Keratinocyte (primary cell): ENCODE results near the gene BABAM2. TPM values are rescaled to one million over a fixed set of nuclear protein-coding genes. Genes with fewer than 3 reads are reported as not detected.

Experiments used
- DNase-seq: peaks from one replicate; pipeline ENCODE4 v3.0.0-alpha.2; 2011; ENCODE audit warnings: low read depth, missing footprints, low spot score
- FAIRE-seq: peaks from 2 replicates; lab custom pipeline; 2011; peaks lifted over from hg19 to GRCh38; lab: Jason Lieb, UNC
- H2AFZ ChIP-seq: 2 replicates; pipeline ENCODE4 v1.6.0; 2012; ENCODE audit warnings: low read length, control low read depth, inconsistent platforms; ENCODE audit not compliant: control insufficient read depth
- H3K27ac ChIP-seq: 2 replicates; pipeline ENCODE4 v1.5.1; 2011; ENCODE audit warnings: low read length; ENCODE audit not compliant: control insufficient read depth, insufficient read depth
- H3K27me3 ChIP-seq: 3 replicates; pipeline ENCODE4 v1.6.0; 2011; ENCODE audit warnings: low read length; ENCODE audit not compliant: control insufficient read depth, insufficient read depth; ENCODE audit errors: extremely low read depth
- H3K36me3 ChIP-seq, 2 experiments: 2 replicates in 1 of 2; 3 replicates in 1 of 2; pipeline ENCODE4 v1.5.1; 2011; ENCODE audit warnings: low read length in 2 of 2, mild to moderate bottlenecking in 1 of 2; ENCODE audit not compliant: control insufficient read depth in 2 of 2, insufficient read depth in 2 of 2; ENCODE audit errors: extremely low read depth in 1 of 2
- H3K4me1 ChIP-seq: 3 replicates; pipeline ENCODE4 v1.5.1; 2011; ENCODE audit warnings: low read length; ENCODE audit not compliant: control insufficient read depth, insufficient read depth; ENCODE audit errors: extremely low read depth
- H3K4me2 ChIP-seq: 3 replicates; pipeline ENCODE4 v1.6.0; 2011; ENCODE audit warnings: low read depth, low read length; ENCODE audit not compliant: control insufficient read depth, insufficient read depth; ENCODE audit errors: extremely low read depth
- H3K4me3 ChIP-seq, 3 experiments: fragments of 200-600 bp in 1 of 3; sonication (generic) in 1 of 3; 2 replicates in 2 of 3; 3 replicates in 1 of 3; pipeline ENCODE4 v1.5.1; 2011 to 2016; ENCODE audit warnings: low read length in 3 of 3, mild to moderate bottlenecking in 3 of 3, control low read depth in 2 of 3, inconsistent platforms in 1 of 3, low read depth in 1 of 3, mixed read lengths in 1 of 3, mixed run types in 1 of 3, moderate library complexity in 1 of 3; ENCODE audit not compliant: control insufficient read depth in 2 of 3, insufficient read depth in 2 of 3; ENCODE audit errors: extremely low read depth in 1 of 3
- H3K79me2 ChIP-seq: 2 replicates; pipeline ENCODE4 v1.6.0; 2012; ENCODE audit warnings: low read length; ENCODE audit not compliant: control insufficient read depth, insufficient read depth
- H3K9ac ChIP-seq: 3 replicates; pipeline ENCODE4 v1.6.0; 2011; ENCODE audit warnings: low read length; ENCODE audit not compliant: control insufficient read depth, insufficient read depth; ENCODE audit errors: extremely low read depth
- H3K9me1 ChIP-seq: 3 replicates; pipeline ENCODE4 v1.6.0; 2011; ENCODE audit warnings: low read length; ENCODE audit not compliant: control insufficient read depth, insufficient read depth; ENCODE audit errors: extremely low read depth
- H3K9me3 ChIP-seq: 2 replicates; pipeline ENCODE4 v1.5.1; 2012; ENCODE audit warnings: low read depth, low read length; ENCODE audit not compliant: control insufficient read depth
- H4K20me1 ChIP-seq: 3 replicates; pipeline ENCODE4 v1.6.0; 2011; ENCODE audit warnings: low read length; ENCODE audit not compliant: control insufficient read depth, insufficient read depth; ENCODE audit errors: extremely low read depth
- CTCF ChIP-seq, 3 experiments: IDR thresholded peaks in 1 of 3; conservative IDR thresholded peaks in 1 of 3; optimal IDR thresholded peaks in 1 of 3; 2 replicates in 2 of 3; 3 replicates in 1 of 3; pipeline versions ENCODE3 to v1.5.1; 2011; ENCODE audit warnings: low read length in 3 of 3, mild to moderate bottlenecking in 3 of 3, moderate library complexity in 2 of 3, control low read depth in 1 of 3, inconsistent platforms in 1 of 3; ENCODE audit not compliant: insufficient read depth in 2 of 3; ENCODE audit errors: extremely low read depth in 1 of 3
- EZH2 ChIP-seq: IDR thresholded peaks from one replicate; pipeline ENCODE4 v1.6.1; 2012; ENCODE audit warnings: inconsistent platforms, mild to moderate bottlenecking, low read length, moderate library complexity
- dilution Hi-C: fragments of 300-500 bp; cut with MboI; formaldehyde crosslinking; loops from one replicate; pipeline ENCODE4 v1.7.0; 2020; ENCODE audit warnings: low sequenced_read_pairs; ENCODE audit not compliant: extremely low pct_ligation_motif_present
- polyA plus RNA-seq, 5 experiments: library from polyadenylated mRNA; depleted of rRNA in 3 of 5; stranded (reverse) in 3 of 5; stranded (forward) in 1 of 5; unstranded in 1 of 5; fragments of >200 nt; gene quantifications; 1 replicate in 1 of 5; 2 replicates in 3 of 5; 3 replicates in 1 of 5; pipeline versions ENCODE4 v1.2.1 to v1.2.3, GENCODE V29; 2011 to 2012; ENCODE audit warnings: missing spikeins in 2 of 5, low read depth in 1 of 5, low replicate concordance in 1 of 5

BABAM2 gene
- polyA plus RNA-seq, 1 donor (not counting 4 experiments of a cell fraction or from before 2014, with no cell fraction given): 29.8 TPM

GRCh38 chr2:28286678-28287077 lies 396.1 kb downstream of the BABAM2 start:
- DNase-seq: no peak
- no peak overlapping the region for H3K9ac ChIP-seq
- H2AFZ ChIP-seq: no peak overlapping the region
- no peak for TF ChIP-seq EZH2
- TF ChIP-seq CTCF (optimal IDR thresholded peaks at IDR 0.05 in 1 of 3, IDR thresholded peaks at IDR 0.05 in 1 of 3, conservative IDR thresholded peaks at IDR 0.05 in 1 of 3; ENCODE audit: extremely low read depth in 1 of 3, insufficient read depth in 2 of 3, low read length in 3 of 3): no peak
- H3K79me2 ChIP-seq: no peaks in the 10 kb centered on the region
- no peaks in the 10 kb centered on the region for H3K9me1 ChIP-seq
- dilution Hi-C loops: no loop called here
- peaks cover 22% of the 10 kb centered on the region for H3K4me1 ChIP-seq
- no peak overlapping the region for H3K4me3 ChIP-seq
- no peak for FAIRE-seq
- H3K9me3 ChIP-seq: no peaks in the 10 kb centered on the region
- H3K36me3 ChIP-seq: no peaks in the 10 kb centered on the region
- H3K27me3 ChIP-seq: no peaks in the 10 kb centered on the region
- H3K27ac ChIP-seq: no peak overlapping the region
- no peak overlapping the region for H3K4me2 ChIP-seq
- no peaks in the 10 kb centered on the region for H4K20me1 ChIP-seq

GRCh38 chr2:28287256-28287915 lies 396.9 kb downstream of the BABAM2 start:
- H3K9me3 ChIP-seq: no peaks in the 10 kb centered on the region
- no peaks in the 10 kb centered on the region for H3K36me3 ChIP-seq
- H3K79me2 ChIP-seq: no peaks in the 10 kb centered on the region
- no peaks in the 10 kb centered on the region for H4K20me1 ChIP-seq
- no peak overlapping the region for H3K27ac ChIP-seq
- TF ChIP-seq EZH2 (no peak), CTCF (optimal IDR thresholded peaks at IDR 0.05 in 1 of 3, IDR thresholded peaks at IDR 0.05 in 1 of 3, conservative IDR thresholded peaks at IDR 0.05 in 1 of 3; ENCODE audit: extremely low read depth in 1 of 3, insufficient read depth in 2 of 3, low read length in 3 of 3) (no peak)
- no peaks in the 10 kb centered on the region for H3K9me1 ChIP-seq
- no peak overlapping the region for H2AFZ ChIP-seq
- no peaks in the 10 kb centered on the region for H3K27me3 ChIP-seq
- DNase-seq (no peak), FAIRE-seq (no peak)
- H3K4me2 ChIP-seq: no peak overlapping the region
- H3K4me1 ChIP-seq: peaks cover 22% of the 10 kb centered on the region
- dilution Hi-C loops: no loop called here
- no peak overlapping the region for H3K4me3 ChIP-seq
- no peak overlapping the region for H3K9ac ChIP-seq
